Measurements from ENCODE around the gene SSC4D. TPM values are rescaled to one million over a fixed set of nuclear protein-coding genes. Genes with fewer than 3 reads are reported as not detected.
A peak's percentile ranks its signal among the peaks of the same experiment; 100 is the strongest.

Gene SSC4D
- total and polyA plus RNA-seq, 9 of the 15 experiments (the other 6 are each of a cell fraction or from before 2014, with no cell fraction given) = 0.06 to 1.1 (median 0.85) TPM; not detected in 1

- no peak for TF ChIP-seq MGA (IDR thresholded peaks at IDR 0.05)
- no peak for TF ChIP-seq TSHZ1 (CRISPR knock-in tag; IDR thresholded peaks at IDR 0.05)
- no peak for TF ChIP-seq MYNN (IDR thresholded peaks at IDR 0.05)
- no peak for TF ChIP-seq MYNN (CRISPR knock-in tag; IDR thresholded peaks at IDR 0.05)
- TF ChIP-seq ZNF609 (CRISPR knock-in tag; IDR thresholded peaks at IDR 0.05; ENCODE audit: borderline replicate concordance) = no peak
- peak; percentile 22; the same call in 1 of the 2 replicates for TF ChIP-seq LEF1 (IDR thresholded peaks at IDR 0.05)
- TF ChIP-seq TARDBP (IDR thresholded peaks at IDR 0.05) = no peak
- peak; percentile 2 for TF ChIP-seq KDM5B (IDR thresholded peaks at IDR 0.05; ENCODE audit: insufficient replicate concordance, low read depth, low read length)
Observed at GRCh38 chr7:76392531-76393115, 16.9 kb downstream of the SSC4D start (continued).

Measured in K562 (cell line).